ENCODE data around the gene STXBP5. TPM values are rescaled to one million over a fixed set of nuclear protein-coding genes. Genes with fewer than 3 reads are reported as not detected.

STXBP5 gene
- total RNA-seq (2022) = 17.7 and 17.9 TPM in 2 replicates
- percentile 83 among the genes with signal in this experiment for Bru-seq, nascent RNA
- percentile 76 among the genes with signal in this experiment for BruChase-seq, experiment 1, labeled RNA remaining after a 2-hour chase
- BruChase-seq, experiment 2, labeled RNA remaining after a 6-hour chase = percentile 67 among the genes with signal in this experiment
- long read RNA-seq, partial matches to known transcripts = 3 of 8 reads
- long read RNA-seq, other reads (novel, unspliced or antisense) = 4 of 8 reads

DNA sequence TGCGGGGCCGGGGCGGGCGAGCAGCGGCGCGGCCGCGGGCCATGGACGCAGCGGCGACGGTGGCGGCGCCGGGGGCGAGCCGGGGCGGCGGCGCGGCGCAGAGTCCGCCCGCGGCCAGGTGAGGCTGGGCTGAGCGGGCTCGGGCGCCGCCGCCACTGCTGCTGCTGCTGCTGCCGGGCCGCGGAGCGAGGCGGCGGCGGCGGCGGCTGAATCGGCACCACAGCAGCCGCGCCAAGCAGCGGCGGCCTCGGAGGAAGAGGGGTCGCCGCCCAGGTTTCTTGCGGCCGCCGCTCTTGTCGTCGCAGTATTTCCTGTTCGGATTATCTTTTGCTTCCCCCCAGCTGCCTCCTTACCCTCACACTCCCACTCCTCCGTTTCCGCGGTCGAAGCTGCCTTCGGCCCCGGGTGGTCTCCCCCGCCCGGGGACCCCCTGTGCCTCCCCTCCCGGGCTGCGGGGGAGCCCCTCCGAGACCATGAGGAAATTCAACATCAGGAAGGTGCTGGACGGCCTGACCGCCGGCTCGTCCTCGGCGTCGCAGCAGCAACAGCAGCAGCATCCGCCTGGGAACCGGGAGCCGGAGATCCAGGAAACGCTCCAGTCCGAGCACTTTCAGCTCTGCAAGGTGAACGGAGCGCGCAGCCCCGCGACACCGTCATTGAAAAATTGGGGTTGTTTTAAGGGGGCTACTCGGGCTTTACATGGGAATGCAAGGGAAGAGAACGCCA is at the start of gene STXBP5:
TSS of gene STXBP5 (plus strand) at position 358 of the 726 bp plus-strand sequence. CDS start at position 474, 116 bp downstream.
- Histone ChIP-seq H3K27me3 (replicated peaks; ENCODE audit: control insufficient read depth, insufficient read depth, low read length) (no peaks in the 10 kb centered on the region), H3K4me1 (peaks cover 11% of the 10 kb centered on the region; the same call in 1 of the 2 replicates), H3K4me3 (ENCODE audit: low read depth, low read length) (peak within 1 kb of the TSS; percentile 69), H3K9me3 (no peaks in the 10 kb centered on the region), H3K36me3 (ENCODE audit: control insufficient read depth, insufficient read depth, low read length) (no peaks in the 10 kb centered on the region)
- H3K27ac Mint-ChIP-seq (ENCODE audit: unreplicated experiment) = peak within 1 kb of the TSS; percentile 94
- peak in 1 of 2 experiments; percentile 52 for DNase-seq
- peaks cover 5% of the 10 kb centered on the region for H3K36me3 Mint-ChIP-seq (ENCODE audit: insufficient read depth, unreplicated experiment)
- peak within 1 kb of the TSS; percentile 98 for H3K4me3 Mint-ChIP-seq (ENCODE audit: unreplicated experiment)
- H3K27me3 Mint-ChIP-seq (ENCODE audit: insufficient read depth, unreplicated experiment) = no peaks in the 10 kb centered on the region
- H3K9me3 Mint-ChIP-seq (ENCODE audit: unreplicated experiment) = no peaks in the 10 kb centered on the region
- ChIA-PET CTCF (no interaction called here), POLR2A (no interaction called here)
- BruUV-seq (replicated peaks) = no TSS peak
- intact Hi-C loops (cut with micrococcal nuclease; ENCODE audit: unreplicated experiment) = loop anchor here (5.0 kb wide), 2 partner anchors 122 to 142 kb away; no protein-coding TSS in a partner anchor
- TF ChIP-seq, protein P1, sequence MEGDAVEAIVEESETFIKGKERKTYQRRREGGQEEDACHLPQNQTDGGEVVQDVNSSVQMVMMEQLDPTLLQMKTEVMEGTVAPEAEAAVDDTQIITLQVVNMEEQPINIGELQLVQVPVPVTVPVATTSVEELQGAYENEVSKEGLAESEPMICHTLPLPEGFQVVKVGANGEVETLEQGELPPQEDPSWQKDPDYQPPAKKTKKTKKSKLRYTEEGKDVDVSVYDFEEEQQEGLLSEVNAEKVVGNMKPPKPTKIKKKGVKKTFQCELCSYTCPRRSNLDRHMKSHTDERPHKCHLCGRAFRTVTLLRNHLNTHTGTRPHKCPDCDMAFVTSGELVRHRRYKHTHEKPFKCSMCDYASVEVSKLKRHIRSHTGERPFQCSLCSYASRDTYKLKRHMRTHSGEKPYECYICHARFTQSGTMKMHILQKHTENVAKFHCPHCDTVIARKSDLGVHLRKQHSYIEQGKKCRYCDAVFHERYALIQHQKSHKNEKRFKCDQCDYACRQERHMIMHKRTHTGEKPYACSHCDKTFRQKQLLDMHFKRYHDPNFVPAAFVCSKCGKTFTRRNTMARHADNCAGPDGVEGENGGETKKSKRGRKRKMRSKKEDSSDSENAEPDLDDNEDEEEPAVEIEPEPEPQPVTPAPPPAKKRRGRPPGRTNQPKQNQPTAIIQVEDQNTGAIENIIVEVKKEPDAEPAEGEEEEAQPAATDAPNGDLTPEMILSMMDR (IDR thresholded peaks at IDR 0.05; ENCODE audit: insufficient read depth in 1 of 2, low read depth in 1 of 2, low read length in 1 of 2, severe bottlenecking in 1 of 2, unreplicated experiment in 1 of 2) = no peak
- H3K4me1 Mint-ChIP-seq (ENCODE audit: low read depth, unreplicated experiment) = peaks cover 14% of the 10 kb centered on the region

DNA sequence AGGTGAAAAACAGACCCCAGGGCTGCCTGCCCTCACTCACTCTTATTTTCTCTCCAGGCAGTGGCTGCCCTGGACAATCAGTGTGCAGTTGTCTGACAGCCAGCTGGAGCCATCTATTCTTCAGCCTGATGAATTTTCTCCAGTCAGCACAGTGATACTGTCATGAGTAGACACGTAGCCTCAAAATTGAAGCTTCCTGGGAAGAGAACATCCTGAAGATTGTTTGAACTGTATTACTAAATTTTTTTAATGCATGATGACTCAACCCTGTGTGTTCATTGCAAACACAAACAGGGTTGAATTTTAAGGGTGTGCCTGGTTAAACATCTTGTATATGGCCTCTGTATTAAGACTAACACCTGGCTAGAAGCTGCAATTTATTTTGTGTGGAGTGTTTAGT is 49.8 kb upstream of the STXBP5 start:
- TF ChIP-seq, protein P1 (IDR thresholded peaks at IDR 0.05; ENCODE audit: insufficient read depth in 1 of 2, low read depth in 1 of 2, low read length in 1 of 2, severe bottlenecking in 1 of 2, unreplicated experiment in 1 of 2) = no peak
- H3K4me1 ChIP-seq = peaks cover 12% of the 10 kb centered on the region
- CTCF ChIA-PET = interaction anchor here (0.5 kb wide), 1 partner anchor 250 kb away, joined by 3 read pairs; no protein-coding TSS in a partner anchor

DNA sequence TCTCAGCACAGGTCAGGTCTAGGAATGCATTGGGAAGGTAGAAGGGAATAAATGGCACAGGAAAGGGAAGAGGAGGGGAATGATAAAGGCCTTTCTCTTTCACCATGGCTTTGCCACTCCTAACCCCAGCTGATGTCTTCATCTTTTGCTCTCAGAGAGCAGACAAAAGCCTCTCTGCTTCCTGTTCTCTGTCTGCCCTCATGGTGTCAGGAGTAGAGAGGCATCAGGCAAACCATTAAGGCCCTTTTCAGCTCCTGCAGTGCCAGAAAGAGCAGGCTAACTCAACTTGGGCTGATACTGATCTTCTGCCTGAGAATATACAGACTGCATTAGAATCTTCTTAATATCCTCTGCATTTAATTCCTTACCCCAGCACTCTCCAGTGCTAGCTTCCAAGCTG is 48.0 kb upstream of the STXBP5 start:
- H3K9me3 Mint-ChIP-seq (ENCODE audit: unreplicated experiment) = peaks cover 3% of the 10 kb centered on the region
- CTCF ChIA-PET = no interaction called here
- H3K4me3 ChIP-seq (ENCODE audit: low read depth, low read length) = no peak overlapping the region
- no peak overlapping the region for H3K27ac Mint-ChIP-seq (ENCODE audit: unreplicated experiment)
- H3K27me3 ChIP-seq (replicated peaks; ENCODE audit: control insufficient read depth, insufficient read depth, low read length) = no peaks in the 10 kb centered on the region
- peaks cover 21% of the 10 kb centered on the region for H3K4me1 Mint-ChIP-seq (ENCODE audit: low read depth, unreplicated experiment)
- TF ChIP-seq, protein P1 (IDR thresholded peaks at IDR 0.05; ENCODE audit: insufficient read depth in 1 of 2, low read depth in 1 of 2, low read length in 1 of 2, severe bottlenecking in 1 of 2, unreplicated experiment in 1 of 2) = no peak
- BruUV-seq (replicated peaks) = no TSS peak
- no peak overlapping the region for H3K4me3 Mint-ChIP-seq (ENCODE audit: unreplicated experiment)
- POLR2A ChIA-PET = no interaction called here
- H3K27me3 Mint-ChIP-seq (ENCODE audit: insufficient read depth, unreplicated experiment) = no peaks in the 10 kb centered on the region
- no peaks in the 10 kb centered on the region for H3K9me3 ChIP-seq
- H3K36me3 Mint-ChIP-seq (ENCODE audit: insufficient read depth, unreplicated experiment) = no peaks in the 10 kb centered on the region
- no peaks in the 10 kb centered on the region; the same call in 1 of the 2 replicates for H3K4me1 ChIP-seq
- no peaks in the 10 kb centered on the region for H3K36me3 ChIP-seq (ENCODE audit: control insufficient read depth, insufficient read depth, low read length)
- DNase-seq = no peak
- intact Hi-C loops (cut with micrococcal nuclease; ENCODE audit: unreplicated experiment) = no loop called here

More for the DNA sequence above, 49.8 kb upstream of the STXBP5 start:
- Histone ChIP-seq H3K36me3 (ENCODE audit: control insufficient read depth, insufficient read depth, low read length) (no peaks in the 10 kb centered on the region), H3K4me3 (ENCODE audit: low read depth, low read length) (no peak overlapping the region), H3K27me3 (replicated peaks; ENCODE audit: control insufficient read depth, insufficient read depth, low read length) (no peaks in the 10 kb centered on the region), H3K9me3 (no peaks in the 10 kb centered on the region)
- no peaks in the 10 kb centered on the region for H3K27me3 Mint-ChIP-seq (ENCODE audit: insufficient read depth, unreplicated experiment)
- H3K27ac Mint-ChIP-seq (ENCODE audit: unreplicated experiment) = no peak overlapping the region
- no peak for DNase-seq
- intact Hi-C loops (cut with micrococcal nuclease; ENCODE audit: unreplicated experiment) = loop anchor here (5.0 kb wide), 1 partner anchor 172 kb away; no protein-coding TSS in a partner anchor
- H3K9me3 Mint-ChIP-seq (ENCODE audit: unreplicated experiment) = peaks cover 9% of the 10 kb centered on the region
- H3K4me3 Mint-ChIP-seq (ENCODE audit: unreplicated experiment) = no peak overlapping the region
- no TSS peak for BruUV-seq (replicated peaks)
- H3K4me1 Mint-ChIP-seq (ENCODE audit: low read depth, unreplicated experiment) = peaks cover 21% of the 10 kb centered on the region
- POLR2A ChIA-PET = no interaction called here
- H3K36me3 Mint-ChIP-seq (ENCODE audit: insufficient read depth, unreplicated experiment) = no peaks in the 10 kb centered on the region

Data from Caco-2 (cell line).